ENCODE data around the gene CYP4F3. TPM values are rescaled to one million over a fixed set of nuclear protein-coding genes. Genes with fewer than 3 reads are reported as not detected.
"Not testable (repeated sequence)": the region's sequence is repeated elsewhere in the genome, so short reads cannot be mapped to it uniquely, and the experiment has no call there.

Gene CYP4F3
- 1.00 TPM for total RNA-seq
- long read RNA-seq, result 0 reads

- DNase-seq (ENCODE audit: low spot score), result peak; percentile 95
These were observed at the start of gene CYP4F3 for GRCh38 chr19:15640294-15640903. Gene CYP4F3, plus strand, starts transcription at chr19:15640897. Its CDS starts 519 bp downstream, at chr19:15641416.

GRCh38 chr19:15591796-15592195, 48.9 kb upstream of the CYP4F3 start:
- intact Hi-C loops (cut with DNase I), result no loop called here
- no peak for DNase-seq (ENCODE audit: low spot score)

More at GRCh38 chr19:15640294-15640903, at the start of gene CYP4F3:
- intact Hi-C loops (cut with DNase I), result no loop called here

- DNase-seq (ENCODE audit: low spot score); intact Hi-C loops (cut with DNase I): not testable (repeated sequence)
These were observed 48.2 kb upstream of the CYP4F3 start for GRCh38 chr19:15592506-15592905.

GRCh38 chr19:15593766-15594165, 46.9 kb upstream of the CYP4F3 start:
- intact Hi-C loops (cut with DNase I); DNase-seq (ENCODE audit: low spot score): not testable (repeated sequence)

GRCh38 chr19:15595069-15595468, 45.6 kb upstream of the CYP4F3 start:
- DNase-seq (ENCODE audit: low spot score), result no peak
- intact Hi-C loops (cut with DNase I), result no loop called here

- intact Hi-C loops (cut with DNase I), result not testable (repeated sequence)
These were observed 32.4 kb upstream of the CYP4F3 start for GRCh38 chr19:15607978-15608925.

GRCh38 chr19:15609261-15609660, 31.4 kb upstream of the CYP4F3 start:
- no peak for DNase-seq (ENCODE audit: low spot score)
- intact Hi-C loops (cut with DNase I), result no loop called here

More at GRCh38 chr19:15607978-15608925, 32.4 kb upstream of the CYP4F3 start:
- DNase-seq (ENCODE audit: low spot score), result not testable (repeated sequence)

- DNase-seq (ENCODE audit: low spot score), result no peak
- intact Hi-C loops (cut with DNase I), result no loop called here
These were observed 28.4 kb upstream of the CYP4F3 start for GRCh38 chr19:15612342-15612741.

GRCh38 chr19:15613338-15613737, 27.4 kb upstream of the CYP4F3 start:
- no peak for DNase-seq (ENCODE audit: low spot score)
- intact Hi-C loops (cut with DNase I), result no loop called here

- intact Hi-C loops (cut with DNase I), result no loop called here
- DNase-seq (ENCODE audit: low spot score), result no peak
These were observed 26.0 kb upstream of the CYP4F3 start, which contains the start of gene CYP4F8 for GRCh38 chr19:15614507-15615379. Gene CYP4F8, plus strand, starts transcription at chr19:15615218. Its CDS starts 399 bp downstream, at chr19:15615617.

- intact Hi-C loops (cut with DNase I), result no loop called here
- DNase-seq (ENCODE audit: low spot score), result no peak
These were observed 25.2 kb upstream of the CYP4F3 start for GRCh38 chr19:15615526-15615925.

GRCh38 chr19:15616183-15616582, 24.5 kb upstream of the CYP4F3 start:
- DNase-seq (ENCODE audit: low spot score), result no peak
- intact Hi-C loops (cut with DNase I), result no loop called here

GRCh38 chr19:15616627-15617270, 23.9 kb upstream of the CYP4F3 start:
- DNase-seq (ENCODE audit: low spot score), result no peak
- intact Hi-C loops (cut with DNase I), result no loop called here

- intact Hi-C loops (cut with DNase I), result no loop called here
- no peak for DNase-seq (ENCODE audit: low spot score)
These were observed 22.4 kb upstream of the CYP4F3 start for GRCh38 chr19:15618321-15618720.

GRCh38 chr19:15621801-15622200, 18.9 kb upstream of the CYP4F3 start:
- intact Hi-C loops (cut with DNase I), result no loop called here
- no peak for DNase-seq (ENCODE audit: low spot score)

GRCh38 chr19:15622991-15623390, 17.7 kb upstream of the CYP4F3 start:
- intact Hi-C loops (cut with DNase I), result no loop called here
- no peak for DNase-seq (ENCODE audit: low spot score)

GRCh38 chr19:15623711-15624318, 16.9 kb upstream of the CYP4F3 start:
- DNase-seq (ENCODE audit: low spot score), result no peak
- intact Hi-C loops (cut with DNase I), result no loop called here

GRCh38 chr19:15628236-15629002, 12.3 kb upstream of the CYP4F3 start:
- no peak for DNase-seq (ENCODE audit: low spot score)
- intact Hi-C loops (cut with DNase I), result loop anchor here (5.0 kb wide), 2 partner anchors 239 to 554 kb away; no protein-coding TSS in a partner anchor
